Ramos (cell line): ENCODE measurements around the gene THUMPD2.

Experiments used
- in situ Hi-C: fragments of 300-500 bp; cut with MboI; formaldehyde crosslinking; loops from one replicate; pipeline ENCODE4 v1.14.3; 2022; ENCODE audit warnings: low sequenced_read_pairs; ENCODE audit not compliant: unreplicated experiment

The THUMPD2 gene

GRCh38 chr2:39693245-39693644 lies 85.8 kb downstream of the THUMPD2 start:
- in situ Hi-C loops, result no loop called here

GRCh38 chr2:39689876-39690275 lies 89.2 kb downstream of the THUMPD2 start:
- in situ Hi-C loops, result no loop called here

- in situ Hi-C loops, result no loop called here
These were observed 89.7 kb downstream of the THUMPD2 start for GRCh38 chr2:39689272-39689841.

DNA sequence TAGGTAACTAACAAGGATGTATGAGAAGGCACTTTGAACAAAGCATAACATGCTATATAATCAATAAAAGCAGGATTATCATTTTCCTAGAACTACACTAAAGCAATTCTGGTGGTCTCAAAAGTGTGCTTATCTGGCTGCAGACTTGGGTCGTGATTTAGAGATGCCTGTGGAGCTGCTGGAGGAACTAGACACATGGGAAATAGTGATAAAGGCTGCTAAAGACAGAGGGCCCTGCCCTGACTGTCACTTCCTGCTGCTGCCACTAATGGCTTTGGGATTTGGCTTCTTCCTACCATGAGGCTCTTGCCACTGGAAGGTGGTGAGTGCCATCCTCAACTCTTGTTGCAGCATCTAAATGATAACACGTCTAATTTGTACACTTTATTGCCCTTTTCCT lies 90.9 kb downstream of the THUMPD2 start:
- in situ Hi-C loops, result no loop called here

DNA sequence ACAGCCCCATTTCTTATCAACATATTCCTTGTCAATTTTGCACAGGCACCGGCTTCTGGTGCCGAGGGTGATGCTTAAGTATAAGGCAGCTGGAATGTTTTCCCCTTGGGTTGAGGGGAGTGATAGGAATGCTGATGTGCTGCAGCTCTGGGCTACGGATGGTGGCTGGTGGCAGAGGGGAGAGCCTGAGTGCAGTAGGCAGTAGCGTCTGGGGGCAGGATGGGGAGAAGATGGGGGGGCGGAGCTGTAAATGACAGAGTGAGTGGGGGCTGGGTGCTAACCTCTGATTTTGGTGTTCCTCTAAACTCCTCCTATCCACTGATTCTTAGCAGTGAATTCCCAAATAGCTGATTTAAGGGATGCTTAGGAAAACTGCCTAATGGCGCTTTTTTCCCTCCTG lies 92.6 kb downstream of the THUMPD2 start:
- in situ Hi-C loops, result no loop called here
